ENCODE data around the gene ELOF1.

The ELOF1 gene

GRCh38 chr19:11534538-11534937 lies 24.5 kb downstream of the ELOF1 start (continued):
- TF ChIP-seq ZNF549 (tag by site-specific recombination; IDR thresholded peaks at IDR 0.05) (no peak), ZNF473 (tag by site-specific recombination; IDR thresholded peaks at IDR 0.05) (no peak), GFI1B (tag by site-specific recombination; IDR thresholded peaks at IDR 0.05) (no peak), ZNF585B (tag by site-specific recombination; IDR thresholded peaks at IDR 0.05) (no peak), HOXD13 (CRISPR knock-in tag; IDR thresholded peaks at IDR 0.05; ENCODE audit: borderline replicate concordance) (no peak), OVOL3 (tag by site-specific recombination; IDR thresholded peaks at IDR 0.05) (no peak), ZNF639 (tag by site-specific recombination; IDR thresholded peaks at IDR 0.05) (0 out of 2 replicates have a peak, but pooled peaks have one; percentile 58), IKZF3 (tag by site-specific recombination; IDR thresholded peaks at IDR 0.05) (no peak), ZNF366 (tag by site-specific recombination; conservative IDR thresholded peaks at IDR 0.05) (peak; percentile 99), ZNF169 (tag by site-specific recombination; IDR thresholded peaks at IDR 0.05) (no peak), MZF1 (tag by site-specific recombination; IDR thresholded peaks at IDR 0.05; ENCODE audit: borderline replicate concordance) (no peak)

- Histone ChIP-seq H3K9me3 (ENCODE audit: control insufficient read depth, insufficient read depth, low read depth, low read length) (no peaks in the 10 kb centered on the region), H3K4me1 (ENCODE audit: control insufficient read depth, insufficient read depth, low read length) (no peaks in the 10 kb centered on the region), H3K36me3 (ENCODE audit: control insufficient read depth in 2 of 2, insufficient read depth in 1 of 2, low read length in 2 of 2) (no peaks in the 10 kb centered on the region; a peak in 1 of 3 replicates), H3K4me3 (ENCODE audit: low read depth, low read length) (no peak overlapping the region), H3K27ac (ENCODE audit: extremely low read depth, low read depth, low read length) (no peak overlapping the region)
- TF ChIP-seq SP2 (tag by site-specific recombination; IDR thresholded peaks at IDR 0.05) = peak; percentile 54
- TF ChIP-seq ZFHX2 (tag by site-specific recombination; conservative IDR thresholded peaks at IDR 0.05) = peak; percentile 34; the same call in 1 of the 2 replicates
- no peak for TF ChIP-seq ZNF274 (IDR thresholded peaks at IDR 0.05; ENCODE audit: low read length)
- no peak for TF ChIP-seq ZNF274 (tag by site-specific recombination; IDR thresholded peaks at IDR 0.05; ENCODE audit: borderline replicate concordance)
- TF ChIP-seq OSR2 (tag by site-specific recombination; IDR thresholded peaks at IDR 0.05) = peak; percentile 60; the same call in 1 of the 2 replicates
- no peak for TF ChIP-seq MYNN (tag by site-specific recombination; IDR thresholded peaks at IDR 0.05; ENCODE audit: borderline replicate concordance)
- TF ChIP-seq KLF10 (tag by site-specific recombination; IDR thresholded peaks at IDR 0.05) = peak; percentile 90
- ChIA-PET POLR2A (no interaction called here), CTCF (interaction anchor here (0.6 to 1.0 kb wide), 2 partner anchors 78 to 455 kb away, joined by 3 read pairs; no protein-coding TSS in a partner anchor)
These were observed 28.6 kb downstream of the ELOF1 start for GRCh38 chr19:11530432-11530831.

GRCh38 chr19:11528551-11529341 lies 30.3 kb downstream of the ELOF1 start, which contains the start of gene ECSIT:
ECSIT (minus strand) TSS chr19:11529134; CDS start chr19:11519170, 9,964 bp downstream.
- H3K9me3 ChIP-seq (ENCODE audit: control insufficient read depth, insufficient read depth, low read depth, low read length) = no peaks in the 10 kb centered on the region
- CTCF ChIA-PET = interaction anchor here (1.4 kb wide), 1 partner anchor 8 kb away, joined by 5 read pairs; no protein-coding TSS in a partner anchor
- H3K4me3 ChIP-seq (ENCODE audit: low read depth, low read length) = peak within 1 kb of the TSS; percentile 93
- no peaks in the 10 kb centered on the region; a peak in 1 of 3 replicates for H3K36me3 ChIP-seq (ENCODE audit: control insufficient read depth in 2 of 2, insufficient read depth in 1 of 2, low read length in 2 of 2)
- no peaks in the 10 kb centered on the region for H3K4me1 ChIP-seq (ENCODE audit: control insufficient read depth, insufficient read depth, low read length)
- POLR2A ChIA-PET = interaction anchor here (0.7 to 1.7 kb wide), 8 partner anchors 10 to 148 kb away, joined by 3 to 11 read pairs (median 4); partner anchors contain the start of genes CNN1, ELOF1 and ZNF653
- H3K27ac ChIP-seq (ENCODE audit: extremely low read depth, low read depth, low read length) = peak within 1 kb of the TSS; percentile 61
- no peak for TF ChIP-seq ZNF473 (tag by site-specific recombination; IDR thresholded peaks at IDR 0.05)
- peak; percentile 68; the same call in 1 of the 2 replicates for TF ChIP-seq PRDM10 (tag by site-specific recombination; IDR thresholded peaks at IDR 0.05)
- no peak for TF ChIP-seq ZNF623 (tag by site-specific recombination; IDR thresholded peaks at IDR 0.05)
- peak; percentile 70 for TF ChIP-seq ZNF398 (tag by site-specific recombination; IDR thresholded peaks at IDR 0.05)
- no peak for TF ChIP-seq ZNF19 (tag by site-specific recombination; IDR thresholded peaks at IDR 0.05; ENCODE audit: low read depth)
- TF ChIP-seq ZNF629 (tag by site-specific recombination; IDR thresholded peaks at IDR 0.05) = peak; percentile 68; the same call in 1 of the 2 replicates
- TF ChIP-seq KLF16 (tag by site-specific recombination; IDR thresholded peaks at IDR 0.05) = peak; percentile 79
- peak; percentile 34; the same call in 1 of the 2 replicates for TF ChIP-seq ZFP69B (tag by site-specific recombination; IDR thresholded peaks at IDR 0.05)
- peak; percentile 99 for TF ChIP-seq ZNF335 (tag by site-specific recombination; conservative IDR thresholded peaks at IDR 0.05)
- TF ChIP-seq ZNF354C (tag by site-specific recombination; IDR thresholded peaks at IDR 0.05; ENCODE audit: borderline replicate concordance, low read depth) = no peak
